Mesodermal cell (in vitro differentiated cells): Measurements from ENCODE around the gene ABCA13.

Experiments
- H3K27ac ChIP-seq: 2 replicates; pipeline ENCODE4 v1.7.0; 2013; ENCODE audit warnings: mild to moderate bottlenecking, low read depth, low read length, moderate library complexity; ENCODE audit not compliant: severe bottlenecking
- H3K36me3 ChIP-seq: 2 replicates; pipeline ENCODE4 v1.7.1; 2013; ENCODE audit warnings: mild to moderate bottlenecking, low read length, moderate library complexity; ENCODE audit not compliant: control insufficient read depth, insufficient read depth
- H3K4me1 ChIP-seq: one replicate; pipeline ENCODE4 v1.7.1; 2013; ENCODE audit warnings: mild to moderate bottlenecking, low read length; ENCODE audit not compliant: insufficient read depth, control insufficient read depth, poor library complexity, severe bottlenecking
- H3K4me3 ChIP-seq: 2 replicates; pipeline ENCODE4 v1.7.0; 2013; ENCODE audit warnings: low read length, control low read depth, mild to moderate bottlenecking; ENCODE audit not compliant: insufficient read depth, poor library complexity, severe bottlenecking; ENCODE audit errors: extremely low read depth
- H3K9me3 ChIP-seq: 2 replicates; pipeline ENCODE4 v1.7.1; 2013; ENCODE audit warnings: mild to moderate bottlenecking, low read length, moderate library complexity; ENCODE audit not compliant: control insufficient read depth
- WGBS, 2 experiments: methylation state at CpG; one replicate each; pipeline ENCODE4 v1.1.5; 2013; ENCODE audit warnings: missing lambda C conversion rate in 2 of 2; ENCODE audit not compliant: insufficient coverage in 2 of 2; 5-methylcytosine and 5-hydroxymethylcytosine counted together

ABCA13 gene

GRCh38 chr7:48427671-48428070 is 256.4 kb downstream of the ABCA13 start:
- 94 to 98% methylated on average over 4 to 5 of the region's 5 CpGs for WGBS, 2 experiments
- H3K36me3 ChIP-seq: no peaks in the 10 kb centered on the region
- H3K27ac ChIP-seq: peak overlapping the region; percentile 24
- no peaks in the 10 kb centered on the region for H3K9me3 ChIP-seq
- peaks cover 4% of the 10 kb centered on the region for H3K4me1 ChIP-seq
- H3K4me3 ChIP-seq: no peak overlapping the region

DNA sequence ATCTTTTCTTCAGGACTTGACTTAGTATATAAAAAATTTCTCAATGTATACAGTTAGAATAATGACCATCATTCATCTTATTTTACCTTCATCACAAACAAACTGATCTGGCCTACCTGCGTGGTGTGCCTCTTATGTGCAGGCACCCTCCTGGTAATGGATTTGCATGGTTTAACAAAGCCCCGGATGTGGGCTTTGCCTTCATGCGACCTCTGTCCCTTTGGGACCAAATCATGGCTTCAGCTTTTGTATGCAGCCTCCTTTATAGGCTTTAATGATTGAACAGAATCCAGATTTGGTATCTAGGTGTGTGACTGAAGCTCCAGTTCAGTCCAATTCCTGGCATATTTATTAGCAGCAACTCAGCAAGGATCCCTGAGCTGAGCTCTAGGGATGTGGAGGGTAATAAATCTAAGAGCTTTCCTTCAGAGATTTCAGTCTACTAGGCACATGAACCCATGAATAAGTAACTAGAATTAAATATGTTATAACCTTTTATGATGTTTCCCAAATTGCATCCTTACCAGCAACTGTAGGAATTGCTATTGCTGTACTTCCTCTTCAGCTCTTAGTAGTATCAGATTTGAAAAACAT is 256.9 kb downstream of the ABCA13 start:
- WGBS, 2 experiments: 70 to 79% methylated on average over 2 to 3 of the region's 3 CpGs
- no peak overlapping the region for H3K4me3 ChIP-seq
- H3K9me3 ChIP-seq: no peaks in the 10 kb centered on the region
- peaks cover 4% of the 10 kb centered on the region for H3K4me1 ChIP-seq
- no peaks in the 10 kb centered on the region for H3K36me3 ChIP-seq
- no peak overlapping the region for H3K27ac ChIP-seq

DNA sequence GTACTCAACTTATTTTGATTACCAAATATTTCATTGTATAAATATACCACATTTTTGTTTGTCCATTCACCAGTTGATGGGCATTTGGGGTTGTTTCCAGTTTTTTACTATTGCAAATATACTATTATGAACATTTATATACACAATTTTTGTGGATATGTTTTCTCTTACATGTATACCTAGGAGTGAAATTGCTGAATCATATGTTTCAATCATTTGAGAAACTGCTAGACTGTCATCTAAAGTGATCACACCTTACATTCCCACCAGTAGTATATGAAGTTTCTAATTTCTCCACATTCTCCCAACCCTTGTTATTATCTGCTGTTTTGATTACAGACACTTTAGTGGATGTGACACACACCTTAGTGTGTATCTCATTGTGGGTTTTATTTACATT is 257.9 kb downstream of the ABCA13 start:
- Histone ChIP-seq H3K27ac (no peak overlapping the region), H3K4me1 (peaks cover 4% of the 10 kb centered on the region), H3K9me3 (no peaks in the 10 kb centered on the region), H3K4me3 (no peak overlapping the region), H3K36me3 (no peaks in the 10 kb centered on the region)

DNA sequence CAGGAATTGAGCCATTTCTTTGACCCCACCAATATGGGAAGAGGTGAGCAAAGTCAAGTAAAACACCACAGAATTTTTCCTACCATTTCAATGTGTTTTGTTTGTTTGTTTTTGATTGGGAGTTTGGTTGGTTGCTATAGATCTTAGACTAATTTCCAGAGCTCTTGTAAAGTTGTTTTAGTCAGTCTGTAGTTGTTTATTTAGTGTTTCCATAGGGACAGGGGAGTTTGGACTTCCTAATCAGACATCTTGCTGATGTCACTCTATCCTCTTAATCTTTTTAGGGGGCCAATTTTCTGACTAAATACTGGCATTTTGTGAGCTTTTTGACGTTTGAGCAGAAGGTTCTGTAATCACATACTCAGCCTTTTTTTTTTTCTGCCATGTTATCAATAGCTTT is 266.9 kb downstream of the ABCA13 start:
- no peak overlapping the region for H3K4me3 ChIP-seq
- WGBS, 2 experiments: 50 to 60% methylated on average over 1 of the region's 1 CpG
- no peaks in the 10 kb centered on the region for H3K4me1 ChIP-seq
- no peaks in the 10 kb centered on the region for H3K9me3 ChIP-seq
- no peaks in the 10 kb centered on the region for H3K36me3 ChIP-seq
- H3K27ac ChIP-seq: peak overlapping the region; percentile 50

GRCh38 chr7:48441848-48442492 is 270.7 kb downstream of the ABCA13 start:
- no peak overlapping the region for H3K4me3 ChIP-seq
- no peaks in the 10 kb centered on the region for H3K4me1 ChIP-seq
- H3K27ac ChIP-seq: no peak overlapping the region
- H3K36me3 ChIP-seq: no peaks in the 10 kb centered on the region
- no peaks in the 10 kb centered on the region for H3K9me3 ChIP-seq
- 85 to 97% methylated on average over 6 to 7 of the region's 8 CpGs for WGBS, 2 experiments

GRCh38 chr7:48443051-48443450 is 271.8 kb downstream of the ABCA13 start:
- no peaks in the 10 kb centered on the region for H3K36me3 ChIP-seq
- WGBS, 2 experiments: 90 to 92% methylated on average over 5 of the region's 5 CpGs
- H3K4me1 ChIP-seq: no peaks in the 10 kb centered on the region
- H3K4me3 ChIP-seq: no peak overlapping the region
- no peak overlapping the region for H3K27ac ChIP-seq
- no peaks in the 10 kb centered on the region for H3K9me3 ChIP-seq

DNA sequence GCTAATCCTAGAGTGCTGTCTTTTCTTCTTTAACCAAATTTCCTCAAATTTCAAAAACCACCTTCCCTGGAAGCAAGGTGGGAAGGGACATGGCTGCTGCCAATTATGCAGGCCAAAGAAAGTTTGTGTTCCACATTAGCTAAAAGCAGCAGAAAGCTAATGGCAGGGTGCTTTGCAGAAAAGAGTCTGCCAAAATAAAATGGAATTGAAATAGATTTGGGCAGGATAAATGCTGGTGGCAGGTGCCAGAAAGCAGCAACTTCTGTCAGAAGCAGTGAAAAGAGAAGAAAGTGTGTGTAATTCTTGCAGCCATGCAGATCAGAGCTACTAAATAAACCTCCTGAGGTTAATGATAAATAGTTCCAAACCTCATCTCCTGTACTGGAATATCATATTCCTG is 275.5 kb downstream of the ABCA13 start:
- Histone ChIP-seq H3K36me3 (no peaks in the 10 kb centered on the region), H3K4me1 (no peaks in the 10 kb centered on the region), H3K27ac (no peak overlapping the region)

GRCh38 chr7:48452218-48452617 is 281.0 kb downstream of the ABCA13 start:
- no CpG with 5 or more reads among the region's 1 CpG for WGBS, 2 experiments

More for the DNA sequence above, 275.5 kb downstream of the ABCA13 start:
- H3K4me3 ChIP-seq: no peak overlapping the region
- H3K9me3 ChIP-seq: no peaks in the 10 kb centered on the region

GRCh38 chr7:48454750-48455192 is 283.5 kb downstream of the ABCA13 start:
- Histone ChIP-seq H3K9me3 (no peaks in the 10 kb centered on the region), H3K4me1 (no peaks in the 10 kb centered on the region), H3K27ac (no peak overlapping the region), H3K36me3 (no peaks in the 10 kb centered on the region), H3K4me3 (no peak overlapping the region)
- 98% methylated on average over 35 to 37 of the region's 38 CpGs for WGBS, 2 experiments

More at GRCh38 chr7:48452218-48452617, 281.0 kb downstream of the ABCA13 start:
- no peaks in the 10 kb centered on the region for H3K36me3 ChIP-seq
- no peak overlapping the region for H3K27ac ChIP-seq
- no peaks in the 10 kb centered on the region for H3K4me1 ChIP-seq
- H3K9me3 ChIP-seq: no peaks in the 10 kb centered on the region
- H3K4me3 ChIP-seq: no peak overlapping the region

GRCh38 chr7:48455363-48455762 is 284.1 kb downstream of the ABCA13 start:
- Histone ChIP-seq H3K27ac (no peak overlapping the region), H3K4me3 (no peak overlapping the region), H3K36me3 (no peaks in the 10 kb centered on the region), H3K9me3 (no peaks in the 10 kb centered on the region), H3K4me1 (no peaks in the 10 kb centered on the region)
- WGBS, 2 experiments: 91 to 92% methylated on average over 12 to 14 of the region's 17 CpGs

GRCh38 chr7:48458701-48459524 is 287.7 kb downstream of the ABCA13 start:
- 78 to 94% methylated on average over 3 of the region's 4 CpGs for WGBS, 2 experiments
- no peaks in the 10 kb centered on the region for H3K4me1 ChIP-seq
- no peaks in the 10 kb centered on the region for H3K9me3 ChIP-seq
- no peak overlapping the region for H3K27ac ChIP-seq
- no peaks in the 10 kb centered on the region for H3K36me3 ChIP-seq
- no peak overlapping the region for H3K4me3 ChIP-seq
